GM23248 (cell line): ENCODE data around the gene TRIM17. TPM values are rescaled to one million over a fixed set of nuclear protein-coding genes. Genes with fewer than 3 reads are reported as not detected.

Experiments used
- DNase-seq: peaks from one replicate; pipeline ENCODE4 v3.0.0-alpha.2; 2015
- H2AFZ ChIP-seq: fragments of 200-600 bp; sonication (generic); 2 replicates; pipeline ENCODE4 v1.6.1; 2016; ENCODE audit warnings: antibody characterized with exemption
- H3F3A ChIP-seq: fragments of 200-600 bp; sonication (generic); 2 replicates; pipeline ENCODE4 v1.6.1; 2016; ENCODE audit warnings: mild to moderate bottlenecking, antibody characterized with exemption, mixed run types; ENCODE audit not compliant: insufficient read depth
- H3K27ac ChIP-seq: fragments of 200-600 bp; sonication (generic); 2 replicates; pipeline ENCODE4 v1.5.1; 2016; ENCODE audit warnings: mild to moderate bottlenecking
- H3K27me3 ChIP-seq: fragments of 200-600 bp; sonication (generic); replicated peaks from 2 replicates; pipeline ENCODE4 v1.6.1; 2016; ENCODE audit warnings: mild to moderate bottlenecking; ENCODE audit not compliant: insufficient read depth
- H3K36me3 ChIP-seq: fragments of 200-600 bp; sonication (generic); 2 replicates; pipeline ENCODE4 v1.6.1; 2016; ENCODE audit warnings: low read depth, mild to moderate bottlenecking
- H3K4me1 ChIP-seq: fragments of 200-600 bp; sonication (generic); 2 replicates; pipeline ENCODE4 v1.6.1; 2016; ENCODE audit warnings: mild to moderate bottlenecking; ENCODE audit not compliant: insufficient read depth
- H3K4me2 ChIP-seq: fragments of 200-600 bp; sonication (generic); one replicate; pipeline ENCODE4 v1.6.1; 2016; ENCODE audit warnings: mild to moderate bottlenecking; ENCODE audit not compliant: unreplicated experiment
- H3K4me3 ChIP-seq: fragments of 200-600 bp; sonication (generic); 2 replicates; pipeline ENCODE4 v1.5.1; 2016; ENCODE audit warnings: mild to moderate bottlenecking
- H3K79me2 ChIP-seq: fragments of 200-600 bp; sonication (generic); 2 replicates; pipeline ENCODE4 v1.6.1; 2016; ENCODE audit warnings: mild to moderate bottlenecking; ENCODE audit not compliant: insufficient read depth
- H3K9ac ChIP-seq: fragments of 200-600 bp; sonication (generic); 2 replicates; pipeline ENCODE4 v1.6.1; 2016; ENCODE audit warnings: mild to moderate bottlenecking
- H3K9me2 ChIP-seq: fragments of 200-600 bp; sonication (generic); 2 replicates; pipeline ENCODE4 v1.6.1; 2016; ENCODE audit warnings: mixed run types, mild to moderate bottlenecking, moderate library complexity; ENCODE audit not compliant: insufficient read depth
- H3K9me3 ChIP-seq: fragments of 200-600 bp; sonication (generic); one replicate; pipeline ENCODE4 v1.6.1; 2017; ENCODE audit warnings: low read depth
- H4K20me1 ChIP-seq: fragments of 200-600 bp; sonication (generic); 2 replicates; pipeline ENCODE4 v1.6.0; 2016; ENCODE audit not compliant: insufficient read depth
- EZH2 ChIP-seq: fragments of 200-600 bp; sonication (generic); IDR thresholded peaks from 2 replicates; pipeline ENCODE4 v1.6.1; 2018; ENCODE audit warnings: antibody characterized with exemption, mild to moderate bottlenecking; ENCODE audit not compliant: insufficient read depth, poor library complexity, severe bottlenecking
- EZH2phosphoT487 ChIP-seq: fragments of 200-600 bp; sonication (generic); IDR thresholded peaks from 2 replicates; pipeline ENCODE4 v1.6.1; 2018; ENCODE audit warnings: antibody characterized with exemption, moderate library complexity, mild to moderate bottlenecking, low read depth; ENCODE audit not compliant: insufficient read depth
- WGBS, 2 experiments: methylation state at CpG; one replicate each; pipeline ENCODE4 v1.1.6; 2015 to 2017; ENCODE audit warnings: low lambda C conversion rate in 2 of 2, low coverage in 1 of 2; ENCODE audit errors: missing lambda C conversion rate in 2 of 2; 5-methylcytosine and 5-hydroxymethylcytosine counted together
- in situ Hi-C: fragments of 300-500 bp; cut with MboI; formaldehyde crosslinking; loops from 2 replicates; pipeline ENCODE4 v1.15.0; 2020
- polyA plus RNA-seq: library from polyadenylated mRNA; unstranded; fragments of >200 nt; fragmentation: Nextera tagmentation; extraction: Ambion mirVana; gene quantifications from 2 replicates; pipeline ENCODE4 v1.2.1, GENCODE V29; 2016
- total RNA-seq: library from RNA; depleted of rRNA; stranded (reverse); fragments of >200 nt; shearing (Covaris generic); gene quantifications from 2 replicates; pipeline ENCODE4 v1.2.3, GENCODE V29; 2014

Gene TRIM17
- total and polyA plus RNA-seq, 2 experiments from 2014 or later: 0.26 TPM; not detected in 1

- no peak overlapping the region for H2AFZ ChIP-seq
- H3F3A ChIP-seq: no peaks in the 10 kb centered on the region
- in situ Hi-C loops: no loop called here
- H3K9ac ChIP-seq: no peak overlapping the region
- H3K4me1 ChIP-seq: no peaks in the 10 kb centered on the region
- H3K4me2 ChIP-seq: no peak overlapping the region
- no peaks in the 10 kb centered on the region for H3K27me3 ChIP-seq
- H3K9me2 ChIP-seq: no peaks in the 10 kb centered on the region
- H3K27ac ChIP-seq: no peak overlapping the region
- no peaks in the 10 kb centered on the region for H3K9me3 ChIP-seq
- 54 to 69% methylated on average over 7 to 12 of the region's 12 CpGs for whole genome bisulfite sequencing, 2 experiments
- no peaks in the 10 kb centered on the region for H3K79me2 ChIP-seq
- H3K4me3 ChIP-seq: no peak overlapping the region
- no peak for DNase-seq
- H4K20me1 ChIP-seq: no peaks in the 10 kb centered on the region
- H3K36me3 ChIP-seq: no peaks in the 10 kb centered on the region
- TF ChIP-seq EZH2 (no peak), EZH2phosphoT487 (no peak)
Observed at GRCh38 chr1:228373004-228373680, 43.5 kb downstream of the TRIM17 start.

- no peak overlapping the region for H2AFZ ChIP-seq
- WGBS, 2 experiments: 50 to 54% methylated on average over 34 of the region's 34 CpGs
- in situ Hi-C loops: no loop called here
Observed at GRCh38 chr1:228372183-228373003, 44.3 kb downstream of the TRIM17 start.

GRCh38 chr1:228371741-228372182 is 44.9 kb downstream of the TRIM17 start:
- in situ Hi-C loops: no loop called here
- H3K27ac ChIP-seq: no peak overlapping the region

More at GRCh38 chr1:228372183-228373003, 44.3 kb downstream of the TRIM17 start:
- DNase-seq: no peak
- Histone ChIP-seq H3K27ac (no peak overlapping the region), H3K9me3 (no peaks in the 10 kb centered on the region), H3K4me1 (no peaks in the 10 kb centered on the region), H3K4me3 (no peak overlapping the region), H3F3A (no peaks in the 10 kb centered on the region), H3K4me2 (no peak overlapping the region), H3K79me2 (no peaks in the 10 kb centered on the region), H3K36me3 (no peaks in the 10 kb centered on the region), H3K9me2 (no peaks in the 10 kb centered on the region), H3K27me3 (no peaks in the 10 kb centered on the region; the same call in 1 of the 2 replicates), H4K20me1 (no peaks in the 10 kb centered on the region), H3K9ac (no peak overlapping the region)
- TF ChIP-seq EZH2phosphoT487 (no peak), EZH2 (no peak)

GRCh38 chr1:228370941-228371740 is 45.5 kb downstream of the TRIM17 start:
- in situ Hi-C loops: no loop called here
- H3K4me1 ChIP-seq: no peaks in the 10 kb centered on the region
- no peak overlapping the region for H3K9ac ChIP-seq
- H4K20me1 ChIP-seq: no peaks in the 10 kb centered on the region
- no peak overlapping the region for H3K4me2 ChIP-seq
- DNase-seq: no peak
- no peaks in the 10 kb centered on the region for H3F3A ChIP-seq
- no peaks in the 10 kb centered on the region for H3K79me2 ChIP-seq
- H3K27ac ChIP-seq: no peak overlapping the region
- H3K4me3 ChIP-seq: no peak overlapping the region
- H3K9me3 ChIP-seq: no peaks in the 10 kb centered on the region
- H3K9me2 ChIP-seq: no peaks in the 10 kb centered on the region
- TF ChIP-seq EZH2: no peak
- no peak for TF ChIP-seq EZH2phosphoT487
- no peaks in the 10 kb centered on the region; the same call in 1 of the 2 replicates for H3K27me3 ChIP-seq
- H2AFZ ChIP-seq: no peak overlapping the region
- 62 to 69% methylated on average over 29 to 45 of the region's 50 CpGs for WGBS, 2 experiments
- H3K36me3 ChIP-seq: no peaks in the 10 kb centered on the region

More at GRCh38 chr1:228371741-228372182, 44.9 kb downstream of the TRIM17 start:
- no peak for DNase-seq
- no peaks in the 10 kb centered on the region for H3F3A ChIP-seq
- 33 to 43% methylated on average over 3 of the region's 4 CpGs for WGBS, 2 experiments
- no peak overlapping the region for H3K4me3 ChIP-seq
- H3K36me3 ChIP-seq: no peaks in the 10 kb centered on the region
- H2AFZ ChIP-seq: no peak overlapping the region
- no peak for TF ChIP-seq EZH2phosphoT487
- no peak for TF ChIP-seq EZH2
- no peak overlapping the region for H3K4me2 ChIP-seq
- H4K20me1 ChIP-seq: no peaks in the 10 kb centered on the region
- H3K9ac ChIP-seq: no peak overlapping the region
- no peaks in the 10 kb centered on the region for H3K79me2 ChIP-seq
- H3K27me3 ChIP-seq: no peaks in the 10 kb centered on the region; the same call in 1 of the 2 replicates
- H3K9me3 ChIP-seq: no peaks in the 10 kb centered on the region
- no peaks in the 10 kb centered on the region for H3K9me2 ChIP-seq
- H3K4me1 ChIP-seq: no peaks in the 10 kb centered on the region
